HepG2 (cell line): ENCODE measurements around the gene SNN. TPM values are rescaled to one million over a fixed set of nuclear protein-coding genes. Genes with fewer than 3 reads are reported as not detected.
A peak's percentile ranks its signal among the peaks of the same experiment; 100 is the strongest.

Source experiments
- AFF4 ChIP-seq: sonication (generic); formaldehyde crosslinking; IDR thresholded peaks from 2 replicates; pipeline ENCODE4 v1.4.0; 2020; ENCODE audit warnings: missing genetic modification reagents
- HHEX ChIP-seq: IDR thresholded peaks from 2 replicates; pipeline ENCODE4 v1.6.1; 2016; ENCODE audit warnings: control low read depth
- HMGXB3 ChIP-seq: sonication (generic); formaldehyde crosslinking; IDR thresholded peaks from 2 replicates; pipeline ENCODE4 v1.4.0; 2020; ENCODE audit warnings: missing genetic modification reagents, borderline replicate concordance
- PHF20 ChIP-seq: sonication (generic); formaldehyde crosslinking; IDR thresholded peaks from 2 replicates; pipeline ENCODE4 v1.5.0; 2020; ENCODE audit warnings: mild to moderate bottlenecking, missing genetic modification reagents
- RELA ChIP-seq: sonication (generic); formaldehyde crosslinking; IDR thresholded peaks from 2 replicates; pipeline ENCODE4 v1.4.0; 2020; ENCODE audit warnings: missing genetic modification reagents
- TFDP1 ChIP-seq: IDR thresholded peaks from 2 replicates; pipeline ENCODE4 v1.6.1; 2016; ENCODE audit warnings: missing compliant biosample characterization, missing genetic modification reagents, borderline replicate concordance
- ZBTB34 ChIP-seq: sonication (generic); formaldehyde crosslinking; IDR thresholded peaks from 2 replicates; pipeline ENCODE4 v1.8.0; 2022; ENCODE audit warnings: mild to moderate bottlenecking, missing genetic modification reagents
- ZBTB4 ChIP-seq: sonication (generic); formaldehyde crosslinking; IDR thresholded peaks from 2 replicates; pipeline ENCODE4 v1.4.0; 2020; ENCODE audit warnings: missing genetic modification reagents, mild to moderate bottlenecking, borderline replicate concordance
- ZNF12 ChIP-seq: sonication (generic); formaldehyde crosslinking; IDR thresholded peaks from 2 replicates; pipeline ENCODE4 v1.5.0; 2020; ENCODE audit warnings: missing genetic modification reagents
- ZNF441 ChIP-seq: sonication (generic); formaldehyde crosslinking; IDR thresholded peaks from 2 replicates; pipeline ENCODE4 v1.7.0; 2021; ENCODE audit warnings: missing genetic modification reagents, borderline replicate concordance
- ZNF564 ChIP-seq: sonication (generic); formaldehyde crosslinking; IDR thresholded peaks from 2 replicates; pipeline ENCODE4 v1.8.1; 2023; ENCODE audit warnings: mild to moderate bottlenecking, missing genetic modification reagents
- ZNF772 ChIP-seq: sonication (generic); formaldehyde crosslinking; IDR thresholded peaks from 2 replicates; pipeline ENCODE4 v1.5.0; 2020; ENCODE audit warnings: mild to moderate bottlenecking, missing genetic modification reagents
- polyA plus RNA-seq, 8 experiments: library from polyadenylated mRNA; depleted of rRNA in 3 of 8; stranded (reverse) in 7 of 8; unstranded in 1 of 8; fragments of >200 nt; fragmentation: Illumina TruSeq in 4 of 8; extraction: Trizol in 4 of 8; gene quantifications; 2 replicates each; pipeline versions ENCODE4 v1.2.1 to v1.2.3, GENCODE V29; 2011 to 2016; ENCODE audit warnings: low read depth in 4 of 8, missing spikeins in 1 of 8, mixed read lengths in 1 of 8; ENCODE audit not compliant: insufficient read depth in 1 of 8
- total RNA-seq, 5 experiments: library from RNA; depleted of rRNA; stranded (reverse); fragments of >200 nt; fragmentation: Illumina TruSeq; extraction: Trizol; gene quantifications; 2 replicates each; pipeline ENCODE4 v1.2.3, GENCODE V29; 2016; ENCODE audit warnings: low read depth in 1 of 5

The SNN gene
- total and polyA plus RNA-seq, 2 of the 13 experiments (the other 11 are each of a cell fraction or from before 2014, with no cell fraction given): 5.2 to 8.4 TPM

- TF ChIP-seq TFDP1 (CRISPR knock-in tag) (peak; percentile 73; the same call in 1 of the 2 replicates), ZBTB34 (0 out of 2 replicates have a peak, but pooled peaks have one; percentile 76), AFF4 (CRISPR knock-in tag) (0 out of 2 replicates have a peak, but pooled peaks have one; percentile 47), ZNF441 (CRISPR knock-in tag) (peak; percentile 66; the same call in 1 of the 2 replicates), ZNF564 (peak; percentile 81), HMGXB3 (CRISPR knock-in tag) (peak; percentile 74; the same call in 1 of the 2 replicates), ZNF12 (CRISPR knock-in tag) (no peak), HHEX (CRISPR knock-in tag) (no peak), ZNF772 (CRISPR knock-in tag) (0 out of 2 replicates have a peak, but pooled peaks have one; percentile 76), ZBTB4 (CRISPR knock-in tag) (peak; percentile 64; the same call in 1 of the 2 replicates), RELA (CRISPR knock-in tag) (0 out of 2 replicates have a peak, but pooled peaks have one; percentile 27), PHF20 (CRISPR knock-in tag) (peak; percentile 50; the same call in 1 of the 2 replicates)
These were observed 7.6 kb downstream of the SNN start (continued) for GRCh38 chr16:11675561-11676511.
